NCI-H2171 (cell line): ENCODE measurements around the gene MALRD1.

ENCODE experiments used
- DNase-seq: peaks from one replicate; lab custom pipeline; 2025; lab: John Stamatoyannopoulos, UW

The MALRD1 gene

GRCh38 chr10:19782430-19783089 lies 734.0 kb downstream of the MALRD1 start:
- no peak for DNase-seq

GRCh38 chr10:19783721-19784120 lies 735.1 kb downstream of the MALRD1 start:
- DNase-seq = no peak
